ENCODE results near the gene CADM1.

Gene CADM1

DNA sequence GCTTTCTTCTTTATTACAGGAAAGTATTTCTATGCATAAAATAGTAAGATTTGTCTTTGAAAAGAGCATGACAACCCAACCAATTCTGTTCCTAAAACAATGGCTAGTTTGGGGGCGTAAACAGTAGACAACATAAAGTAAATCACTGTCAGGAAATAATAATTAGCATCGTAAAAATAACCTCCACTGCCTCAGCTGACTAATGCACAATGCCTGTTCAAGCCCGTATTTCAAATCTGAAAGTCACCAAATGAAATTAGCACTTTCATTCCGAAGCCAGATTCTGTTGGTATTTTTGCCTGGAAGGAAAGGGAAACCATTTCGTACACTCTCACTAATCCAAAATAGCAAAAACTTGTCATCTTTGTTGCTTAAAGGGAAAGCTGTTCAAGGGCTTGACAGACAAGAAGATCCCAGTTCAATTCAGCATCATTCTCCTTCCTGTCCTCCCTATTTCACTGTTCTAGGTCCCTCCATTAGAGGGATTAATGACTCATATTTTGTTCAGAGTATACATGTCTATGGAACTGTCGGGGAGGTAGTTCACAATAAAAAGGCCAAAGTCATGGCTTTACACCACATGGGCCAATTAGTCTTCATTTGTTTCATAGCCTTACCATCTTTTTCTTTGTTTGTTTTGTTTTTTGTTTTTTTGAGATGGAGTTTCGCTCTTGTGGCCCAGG, 154.7 kb downstream of the CADM1 start:
- no peak for DNase-seq (ENCODE audit: low spot score)

DNA sequence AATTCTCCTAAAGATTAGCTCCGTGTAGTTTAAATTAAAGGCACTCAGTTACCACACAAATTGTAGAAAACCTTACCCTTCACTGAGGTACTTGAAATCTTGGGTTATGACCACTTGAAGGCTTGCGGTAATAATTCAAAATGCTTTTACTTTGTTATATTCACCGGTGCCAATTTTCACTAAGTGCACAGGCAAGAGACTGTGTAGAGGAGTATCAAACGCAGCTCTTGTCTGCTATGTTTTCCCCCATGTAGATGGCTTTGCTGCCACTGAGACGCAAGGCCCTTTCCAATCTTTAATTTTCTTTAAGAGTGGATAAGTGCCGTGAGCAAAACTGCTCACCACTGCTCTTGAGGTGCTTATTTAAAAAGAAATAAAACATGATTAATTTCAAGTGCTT, 155.8 kb downstream of the CADM1 start:
- no peak for DNase-seq (ENCODE audit: low spot score)

DNA sequence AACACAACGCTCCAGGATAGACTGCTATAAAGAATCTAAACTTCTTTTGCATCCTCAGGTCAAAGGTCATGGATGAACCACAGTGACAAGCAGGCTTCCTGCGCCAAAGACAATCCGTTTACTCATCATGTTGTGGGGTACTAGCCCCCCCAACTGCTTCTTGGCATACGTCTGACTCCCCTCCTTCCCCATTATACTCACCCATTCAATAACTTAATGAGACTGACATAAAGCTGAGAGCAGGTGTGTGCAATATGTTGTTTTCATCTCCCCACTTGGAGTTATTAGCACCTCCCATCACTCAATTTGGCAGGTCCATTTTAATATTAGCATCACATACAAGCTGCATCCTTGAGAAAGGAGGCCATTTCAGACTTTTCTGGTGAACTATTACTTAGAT, 157.1 kb downstream of the CADM1 start:
- no peak for DNase-seq (ENCODE audit: low spot score)

DNA sequence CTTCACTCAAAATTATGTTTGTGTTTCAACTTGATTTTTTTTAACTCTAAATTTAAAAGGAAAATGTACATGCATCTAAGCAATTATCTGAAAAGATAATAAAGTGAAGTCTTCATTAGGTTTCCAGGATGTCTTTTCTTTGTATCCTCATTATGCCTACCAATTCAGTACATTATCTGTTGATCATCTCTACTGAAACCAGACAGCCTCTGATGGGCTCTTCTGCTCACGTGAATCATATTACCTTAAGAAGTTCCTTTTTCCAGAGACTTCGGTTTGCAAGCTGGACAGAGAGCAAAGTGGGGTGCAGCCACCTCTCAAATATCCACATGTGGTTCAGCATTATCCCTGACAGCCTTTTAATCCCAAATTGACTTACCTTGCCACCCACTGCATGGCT, 158.4 kb downstream of the CADM1 start:
- no peak for DNase-seq (ENCODE audit: low spot score)

- no peak for DNase-seq (ENCODE audit: low spot score)
Observed at GRCh38 chr11:115345361-115345760, 158.9 kb downstream of the CADM1 start.

GRCh38 chr11:115344846-115345245, 159.4 kb downstream of the CADM1 start:
- DNase-seq (ENCODE audit: low spot score) = no peak

GRCh38 chr11:115342142-115342541, 162.1 kb downstream of the CADM1 start:
- no peak for DNase-seq (ENCODE audit: low spot score)

DNA sequence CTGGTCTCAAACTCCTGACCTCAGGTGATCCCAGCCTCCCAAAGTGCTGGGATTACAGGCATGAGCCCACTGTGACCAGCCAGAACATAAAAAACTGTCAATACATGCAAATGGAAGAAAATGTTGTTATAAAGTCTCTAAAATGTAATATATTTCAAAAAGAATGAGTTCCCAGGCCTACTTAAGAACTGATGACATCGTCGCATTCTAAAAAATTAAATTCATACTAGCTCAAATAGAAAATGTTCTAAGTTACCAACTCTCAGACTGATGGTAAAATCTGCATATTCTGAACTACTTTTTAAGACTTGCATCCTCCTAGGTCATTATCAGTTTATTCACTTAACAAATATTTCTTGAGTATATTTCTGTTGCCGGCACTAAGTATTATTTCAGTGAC, 163.3 kb downstream of the CADM1 start:
- no peak for DNase-seq (ENCODE audit: low spot score)

- no peak for DNase-seq (ENCODE audit: low spot score)
Observed at GRCh38 chr11:115338476-115338875, 165.7 kb downstream of the CADM1 start.

- peak; percentile 56 for DNase-seq (ENCODE audit: low spot score)
Observed at GRCh38 chr11:115334932-115335788, 169.1 kb downstream of the CADM1 start.

GRCh38 chr11:115333949-115334348, 170.3 kb downstream of the CADM1 start:
- no peak for DNase-seq (ENCODE audit: low spot score)

DNA sequence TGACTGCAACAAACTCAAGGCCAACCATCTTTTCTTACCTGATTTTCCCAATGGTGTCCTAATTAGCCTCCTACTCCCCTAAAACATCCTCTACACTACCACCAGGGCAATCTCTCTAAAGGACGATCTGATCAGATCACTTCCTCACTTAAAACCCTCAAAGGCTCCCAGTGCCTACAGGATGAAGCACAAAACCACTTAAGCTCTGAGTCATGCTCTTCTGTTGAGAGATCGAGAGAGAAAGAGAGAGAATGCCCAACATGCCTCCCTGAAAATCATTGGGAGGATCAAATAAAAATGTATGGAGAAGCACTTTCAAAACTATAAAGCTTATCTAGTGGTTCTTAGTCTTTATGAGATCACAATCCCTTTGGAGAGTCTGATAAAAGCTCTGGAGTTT, 171.1 kb downstream of the CADM1 start:
- DNase-seq (ENCODE audit: low spot score) = no peak

DNA sequence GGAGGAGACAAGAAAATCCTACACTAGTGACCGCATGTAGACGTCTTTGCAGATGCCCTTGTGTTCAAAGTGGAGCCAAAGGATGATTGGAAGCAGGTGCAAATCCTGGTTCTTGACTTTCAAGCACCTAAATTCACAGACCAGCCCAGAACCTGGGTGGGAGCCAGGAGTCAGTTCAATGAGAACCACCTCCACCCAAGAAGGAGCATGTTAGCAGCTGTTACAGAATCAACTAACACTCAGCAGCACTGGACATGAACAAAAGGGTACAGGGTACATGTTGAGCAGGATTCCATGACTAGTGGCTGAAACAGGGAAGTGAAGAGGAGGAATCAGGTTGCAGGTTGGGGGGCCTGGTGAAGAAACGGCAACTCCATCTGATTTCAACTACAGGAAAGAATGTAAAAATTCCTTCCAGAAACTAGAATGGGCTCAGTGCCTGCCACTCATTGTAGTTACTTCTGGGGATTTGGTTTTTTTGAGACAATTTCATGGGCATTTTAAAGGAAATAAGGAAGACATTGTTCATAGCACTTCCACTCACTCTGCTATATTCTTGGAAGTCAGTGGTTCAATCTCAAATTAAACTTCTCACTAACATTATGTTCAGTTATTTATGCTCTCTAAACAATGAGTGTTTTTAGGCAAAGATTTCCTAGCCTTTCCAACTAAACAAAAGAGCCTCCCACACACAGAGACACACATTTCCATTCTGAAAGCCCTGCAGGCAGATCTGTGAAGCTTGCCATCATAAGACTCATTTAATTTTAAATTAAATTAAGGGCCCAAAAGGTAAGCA, 173.3 kb downstream of the CADM1 start:
- no peak for DNase-seq (ENCODE audit: low spot score)

DNA sequence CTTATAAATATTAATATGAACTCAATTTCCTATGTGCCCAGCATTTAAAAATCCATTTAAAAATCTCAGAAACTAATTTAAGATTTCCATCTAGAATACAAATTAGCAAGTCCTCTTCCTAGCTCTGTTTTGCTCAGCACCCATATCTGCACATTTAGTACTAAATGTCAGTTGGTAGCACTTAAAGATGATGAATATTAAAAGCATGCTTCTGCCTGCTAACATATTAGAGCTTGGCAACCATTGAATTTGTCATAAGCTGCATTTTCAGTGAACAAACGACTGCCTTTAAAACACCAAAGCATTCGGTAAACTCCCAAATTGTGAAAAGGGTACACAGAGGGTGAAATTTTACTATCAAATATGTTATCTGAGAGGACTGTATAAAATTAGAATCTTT, 177.7 kb downstream of the CADM1 start:
- no peak for DNase-seq (ENCODE audit: low spot score)

GRCh38 chr11:115325523-115325922, 178.7 kb downstream of the CADM1 start:
- no peak for DNase-seq (ENCODE audit: low spot score)

DNA sequence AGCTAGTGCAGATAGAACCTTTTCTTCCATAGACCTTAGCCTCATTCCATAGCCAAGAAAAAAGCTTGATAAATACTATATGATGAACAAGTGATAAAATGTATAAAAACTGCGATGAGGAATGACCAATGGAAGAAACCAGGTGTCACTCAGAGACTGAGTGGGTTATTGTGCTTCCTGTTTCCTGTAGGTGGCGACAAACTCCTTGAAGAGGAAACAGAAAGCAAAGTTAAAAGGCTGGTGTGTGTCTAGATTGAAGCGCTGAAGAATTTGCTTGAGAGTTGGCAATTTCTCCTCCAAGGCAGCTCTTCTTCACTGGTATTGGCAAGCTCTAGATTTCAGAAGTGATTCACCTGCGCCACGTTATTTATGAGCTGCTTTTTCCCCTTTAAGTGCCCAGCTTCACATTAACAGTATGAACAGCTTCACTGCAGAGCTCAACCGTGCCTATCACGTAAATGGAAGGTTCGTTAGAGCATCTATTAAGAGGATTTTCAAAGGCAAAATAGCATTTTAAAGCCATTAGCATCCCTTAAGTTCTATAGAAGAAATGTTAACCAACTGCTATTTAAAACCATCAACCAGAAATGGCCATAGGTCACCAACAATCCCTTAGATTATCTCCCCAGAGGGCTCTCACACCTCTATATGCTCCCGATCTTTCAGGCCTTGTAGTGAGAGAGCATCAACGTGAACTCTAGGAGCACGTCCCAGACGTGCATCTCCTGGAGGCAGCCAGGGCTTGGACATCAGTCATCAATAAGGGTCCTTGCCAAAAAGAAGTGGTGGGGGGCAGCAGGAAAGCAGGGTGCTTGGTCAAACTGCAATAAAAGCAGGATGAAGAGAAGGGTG, 179.4 kb downstream of the CADM1 start:
- DNase-seq (ENCODE audit: low spot score) = peak; percentile 49

DNA sequence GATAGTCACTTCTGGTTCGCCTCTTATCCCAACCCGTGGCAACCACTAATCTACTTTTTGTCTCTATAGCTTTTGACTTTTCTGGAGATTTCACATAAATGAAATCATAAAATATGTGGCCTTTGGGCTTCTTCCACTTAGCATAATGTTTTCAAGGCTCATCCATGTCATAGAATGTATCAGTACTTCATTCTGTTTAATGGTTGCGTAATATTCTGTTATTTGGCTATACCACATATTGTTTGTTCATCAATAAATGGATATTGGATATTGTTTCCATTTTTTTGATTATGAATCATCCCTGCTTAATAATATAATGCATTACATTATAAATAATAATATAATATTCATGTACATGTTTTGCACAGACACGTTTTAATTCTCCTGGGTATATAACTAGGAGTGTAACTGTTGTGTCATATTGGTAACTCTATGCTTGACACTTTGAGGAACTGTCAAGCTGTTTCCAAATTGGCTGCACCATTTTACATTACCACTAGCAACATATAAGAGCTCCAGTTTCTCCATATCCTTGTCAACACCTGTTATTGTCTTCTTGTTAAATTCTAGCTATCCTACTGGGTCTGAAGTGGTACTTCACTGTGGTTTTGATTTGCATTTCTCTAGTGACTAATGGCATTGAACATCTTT, 181.5 kb downstream of the CADM1 start:
- no peak for DNase-seq (ENCODE audit: low spot score)

DNA sequence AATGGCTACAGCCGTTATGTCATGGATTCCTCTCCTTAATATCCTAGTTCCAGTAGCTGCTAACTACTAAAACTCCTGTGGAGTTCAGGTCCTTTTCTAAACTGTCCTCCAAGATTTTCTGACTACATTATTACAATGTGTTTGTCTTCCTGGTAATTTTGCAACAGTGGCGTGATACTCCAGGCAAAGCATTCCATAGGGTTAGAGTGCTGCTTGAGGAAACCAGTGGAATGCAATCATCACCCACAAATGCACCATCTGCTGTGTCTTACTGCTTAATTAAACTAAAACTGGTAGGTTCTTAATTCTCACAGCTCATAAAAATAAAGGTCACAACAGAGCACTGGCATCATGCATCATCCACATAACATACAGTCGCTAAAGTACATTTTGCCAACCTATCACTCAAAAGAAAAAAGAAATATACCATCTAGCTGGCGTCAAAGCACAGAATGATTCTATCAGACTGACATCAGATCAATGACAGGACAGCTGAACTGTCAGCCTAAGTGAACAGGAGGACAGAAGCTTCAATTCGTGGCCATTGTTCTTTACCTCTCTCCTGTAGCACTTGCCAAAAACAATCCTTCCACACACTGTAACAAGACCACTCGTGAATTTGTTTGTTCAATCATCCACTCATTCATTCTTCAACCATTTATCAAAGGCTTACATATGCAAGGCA, 182.5 kb downstream of the CADM1 start:
- DNase-seq (ENCODE audit: low spot score) = no peak

DNA sequence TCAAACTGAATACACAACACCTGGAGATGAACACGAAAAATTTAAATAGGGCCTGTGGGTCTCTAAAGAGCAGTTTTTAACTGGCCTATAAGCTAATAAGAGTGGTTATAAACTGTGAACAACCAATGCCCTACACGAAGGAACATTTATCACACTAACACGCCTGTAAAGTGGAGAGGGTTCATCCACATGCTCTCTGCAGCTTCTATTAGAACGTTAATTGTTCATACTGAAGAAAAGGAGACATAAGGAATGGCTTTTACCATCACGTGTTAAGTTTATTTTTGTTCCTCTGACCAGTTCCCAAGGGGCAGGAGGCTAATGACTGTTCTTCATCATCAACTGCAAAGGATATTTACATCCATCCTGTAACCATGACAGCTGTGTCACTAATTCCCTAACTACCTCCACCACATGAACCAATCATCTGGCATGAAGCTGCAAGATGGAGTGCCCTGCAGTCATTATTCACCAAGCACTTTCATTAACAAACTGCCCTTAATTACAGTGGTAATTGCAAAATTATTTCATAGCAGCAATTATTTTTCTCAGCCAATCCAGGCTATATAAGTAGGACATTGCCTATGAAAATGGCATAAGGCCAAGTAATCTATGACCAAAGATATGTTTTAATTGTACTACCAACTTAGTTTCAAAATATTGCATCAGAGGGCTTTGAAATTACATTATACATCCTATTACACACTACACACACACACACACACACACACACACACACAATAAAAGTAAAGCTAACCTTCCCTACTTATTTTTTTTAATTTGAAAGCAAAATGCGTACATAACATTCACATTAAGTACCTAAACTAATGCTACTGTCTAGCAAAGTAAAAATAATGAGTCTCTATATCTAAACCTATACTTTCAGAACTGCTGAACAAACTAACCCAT, 186.7 kb downstream of the CADM1 start:
- DNase-seq (ENCODE audit: low spot score) = no peak

DNA sequence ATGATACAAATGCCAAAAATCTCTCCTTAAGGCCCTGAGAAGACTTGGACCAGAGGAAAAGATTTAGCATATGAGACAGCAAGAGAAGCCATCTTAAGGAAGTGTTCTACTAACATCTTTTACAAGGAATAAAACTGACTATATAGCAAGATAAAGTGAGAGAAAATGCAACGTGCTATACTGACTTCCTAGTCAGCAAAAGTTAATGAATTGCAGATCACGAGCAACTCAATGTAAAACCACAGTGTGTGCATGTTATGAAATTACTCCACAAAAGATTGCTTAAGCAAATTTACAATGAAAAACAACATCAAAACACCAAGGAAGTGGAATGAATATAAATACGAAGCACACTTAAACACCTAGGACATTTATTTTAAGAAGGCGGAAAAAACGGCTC, 187.5 kb downstream of the CADM1 start:
- DNase-seq (ENCODE audit: low spot score) = no peak

Data from kidney capillary endothelial cell (primary cell).